SK-N-SH (cell line): ENCODE measurements around the gene RCBTB2. TPM values are rescaled to one million over a fixed set of nuclear protein-coding genes. Genes with fewer than 3 reads are reported as not detected.

Source experiments
- CTCF ChIA-PET: fragments of 300-600, 350-600 bp; formaldehyde crosslinking; extraction: SDS; loops from one replicate; lab custom pipeline; 2021; lab: Yijun Ruan, JAX
- POLR2A ChIA-PET: fragments of 350-600 bp; sonication (Branson Sonifier 250); formaldehyde crosslinking; extraction: SDS; loops from one replicate; lab custom pipeline; 2020; ENCODE audit warnings: antibody characterized with exemption, inconsistent platforms; lab: Yijun Ruan, JAX
- DNase-seq: peaks from one replicate; pipeline ENCODE4 v3.0.0; 2012
- H2AFZ ChIP-seq: fragments of 200-600 bp; sonication (generic); 2 replicates; pipeline ENCODE4 v1.8.1; 2016; ENCODE audit warnings: antibody characterized with exemption, mild to moderate bottlenecking, low read depth
- H3F3A ChIP-seq: fragments of 200-600 bp; sonication (generic); replicated peaks from 2 replicates; pipeline ENCODE3; 2016; ENCODE audit warnings: antibody characterized with exemption, mild to moderate bottlenecking; ENCODE audit not compliant: insufficient read depth
- H3K27ac ChIP-seq, 2 experiments: fragments of 200-500 bp in 1 of 2; fragments of 200-600 bp in 1 of 2; sonication (Bioruptor generic) in 1 of 2; sonication (generic), shearing (Covaris generic) in 1 of 2; 2 replicates each; pipeline versions ENCODE4 v1.5.1 to v1.6.1; 2014 to 2016; ENCODE audit warnings: low read depth in 2 of 2, inconsistent platforms in 1 of 2, low read length in 1 of 2, mild to moderate bottlenecking in 1 of 2, mixed read lengths in 1 of 2
- H3K27me3 ChIP-seq: fragments of 200-600 bp; sonication (generic), shearing (Covaris generic); 2 replicates; pipeline ENCODE4 v1.6.1; 2016; ENCODE audit warnings: mixed run types; ENCODE audit not compliant: insufficient read depth
- H3K36me3 ChIP-seq, 2 experiments: fragments of 200-500 bp in 1 of 2; fragments of 200-600 bp in 1 of 2; sonication (Bioruptor generic) in 1 of 2; sonication (generic) in 1 of 2; replicated peaks in 1 of 2; 2 replicates each; pipeline versions ENCODE3 to v1.5.1; 2014 to 2016; ENCODE audit warnings: low read length in 1 of 2, mild to moderate bottlenecking in 1 of 2; ENCODE audit not compliant: insufficient read depth in 2 of 2, control insufficient read depth in 1 of 2
- H3K4me1 ChIP-seq, 2 experiments: fragments of 200-500 bp in 1 of 2; fragments of 200-600 bp in 1 of 2; sonication (Bioruptor generic) in 1 of 2; sonication (generic), shearing (Covaris generic) in 1 of 2; 2 replicates each; pipeline versions ENCODE4 v1.5.1 to v1.6.1; 2014 to 2016; ENCODE audit warnings: low read depth in 1 of 2, low read length in 1 of 2, mixed run types in 1 of 2; ENCODE audit not compliant: insufficient read depth in 2 of 2, control insufficient read depth in 1 of 2
- H3K4me2 ChIP-seq: fragments of 200-600 bp; sonication (generic), shearing (Covaris generic); 2 replicates; pipeline ENCODE4 v1.6.1; 2017; ENCODE audit warnings: mixed run types
- H3K4me3 ChIP-seq, 2 experiments: fragments of 200-500 bp in 1 of 2; fragments of 200-600 bp in 1 of 2; sonication (Bioruptor generic) in 1 of 2; sonication (generic), shearing (Covaris generic) in 1 of 2; 2 replicates each; pipeline versions ENCODE4 v1.5.1 to v1.8.1; 2014 to 2016; ENCODE audit warnings: low read depth in 2 of 2, inconsistent platforms in 1 of 2, low read length in 1 of 2, mild to moderate bottlenecking in 1 of 2, mixed read lengths in 1 of 2, moderate library complexity in 1 of 2
- H3K79me2 ChIP-seq: fragments of 200-600 bp; sonication (generic); 2 replicates; pipeline ENCODE4 v1.8.1; 2017; ENCODE audit warnings: mild to moderate bottlenecking; ENCODE audit not compliant: insufficient read depth
- H3K9ac ChIP-seq: fragments of 200-600 bp; sonication (generic); 2 replicates; pipeline ENCODE4 v1.6.1; 2017; ENCODE audit warnings: mixed run types
- H3K9me2 ChIP-seq: fragments of 200-600 bp; sonication (generic); 2 replicates; pipeline ENCODE4 v1.6.1; 2017; ENCODE audit warnings: mixed run types
- H3K9me3 ChIP-seq: fragments of 200-600 bp; sonication (generic); 2 replicates; pipeline ENCODE4 v1.6.1; 2017; ENCODE audit warnings: mixed run types, mild to moderate bottlenecking, moderate library complexity
- H4K20me1 ChIP-seq: fragments of 200-600 bp; sonication (generic); 2 replicates; pipeline ENCODE4 v1.6.1; 2017; ENCODE audit warnings: mild to moderate bottlenecking, mixed run types; ENCODE audit not compliant: insufficient read depth
- FOSL2 ChIP-seq: IDR thresholded peaks from 2 replicates; pipeline ENCODE4 v1.4.0; 2012; ENCODE audit warnings: low read depth, mild to moderate bottlenecking, moderate library complexity, borderline replicate concordance
- GABPA ChIP-seq: IDR thresholded peaks from 2 replicates; pipeline ENCODE4 v1.4.0; 2012; ENCODE audit warnings: low read depth, mild to moderate bottlenecking
- GATA2 ChIP-seq: sonication (generic); formaldehyde crosslinking; IDR thresholded peaks from 2 replicates; pipeline ENCODE4 v1.5.0; 2020; ENCODE audit warnings: mild to moderate bottlenecking, missing genetic modification reagents
- IRF3 ChIP-seq: fragments of 150-350 bp; IDR thresholded peaks from 2 replicates; pipeline ENCODE4 v1.6.1; 2016; ENCODE audit warnings: mild to moderate bottlenecking, low read depth, low read length
- JUND ChIP-seq: IDR thresholded peaks from 2 replicates; pipeline ENCODE4 v1.4.0; 2012
- MAX ChIP-seq: IDR thresholded peaks from 2 replicates; pipeline ENCODE4 v1.4.0; 2012; ENCODE audit warnings: low read depth
- MXI1 ChIP-seq: IDR thresholded peaks from 2 replicates; pipeline ENCODE4 v1.6.1; 2012; ENCODE audit warnings: mild to moderate bottlenecking, low read depth, low read length, improper control_type of control experiment
- RCOR1 ChIP-seq: fragments of 150-350 bp; IDR thresholded peaks from 2 replicates; pipeline ENCODE4 v1.6.1; 2017; ENCODE audit warnings: antibody characterized with exemption, low read length
- REST ChIP-seq: IDR thresholded peaks from 2 replicates; pipeline ENCODE4 v1.6.1; 2012; ENCODE audit warnings: mild to moderate bottlenecking, low read depth, low read length, moderate library complexity
- RFX5 ChIP-seq: IDR thresholded peaks from 2 replicates; pipeline ENCODE4 v1.6.1; 2012; ENCODE audit warnings: mild to moderate bottlenecking, improper control_type of control experiment, low read length
- TEAD4 ChIP-seq: IDR thresholded peaks from 2 replicates; pipeline ENCODE4 v1.4.0; 2012; ENCODE audit warnings: mild to moderate bottlenecking, borderline replicate concordance; ENCODE audit not compliant: insufficient read depth
- USF1 ChIP-seq: IDR thresholded peaks from 2 replicates; pipeline ENCODE4 v1.4.0; 2012; ENCODE audit warnings: low read depth, borderline replicate concordance
- USF2 ChIP-seq: fragments of 150-350 bp; IDR thresholded peaks from 2 replicates; pipeline ENCODE4 v1.6.1; 2017; ENCODE audit warnings: antibody characterized with exemption, low read length, low read depth, borderline replicate concordance
- YY1 ChIP-seq: IDR thresholded peaks from 2 replicates; pipeline ENCODE4 v1.4.0; 2012; ENCODE audit warnings: low read depth, mild to moderate bottlenecking
- WGBS: methylation state at CpG from one replicate; pipeline ENCODE4 v1.1.6; 2017; ENCODE audit warnings: low lambda C conversion rate; 5-methylcytosine and 5-hydroxymethylcytosine counted together
- polyA plus RNA-seq, 3 experiments: library from polyadenylated mRNA; depleted of rRNA; stranded (reverse); fragments of >200 nt; gene quantifications; 2 replicates each; pipeline ENCODE4 v1.2.3, GENCODE V29; 2012

Gene RCBTB2
- polyA plus RNA-seq, 1 of the 3 experiments (the other 2 are of a cell fraction), result 2.8 TPM

GRCh38 chr13:48535766-48536165 lies 2.9 kb upstream of the RCBTB2 start (continued):
- TF ChIP-seq USF1 (no peak), FOSL2 (no peak), GABPA (no peak)
- TF ChIP-seq, all 33 proteins: peak for 0

GRCh38 chr13:48534911-48535501 lies 2.1 kb upstream of the RCBTB2 start:
- no peak for DNase-seq

More at GRCh38 chr13:48534911-48535501, 2.1 kb upstream of the RCBTB2 start:
- no peak overlapping the region for H2AFZ ChIP-seq
- no peaks in the 10 kb centered on the region for H3K27me3 ChIP-seq
- no peaks in the 10 kb centered on the region for H4K20me1 ChIP-seq
- POLR2A ChIA-PET, result no interaction called here
- no peak overlapping the region for H3K4me2 ChIP-seq
- H3K79me2 ChIP-seq, result no peaks in the 10 kb centered on the region
- no peaks in the 10 kb centered on the region for H3K9me3 ChIP-seq
- no peaks in the 10 kb centered on the region for H3K36me3 ChIP-seq
- no peak overlapping the region for H3K27ac ChIP-seq
- TF ChIP-seq USF2 (no peak), JUND (no peak), REST (no peak), TEAD4 (no peak), FOSL2 (no peak), YY1 (no peak), USF1 (no peak), IRF3 (no peak), MXI1 (no peak), RCOR1 (no peak), GATA2 (CRISPR knock-in tag) (no peak), RFX5 (no peak), MAX (no peak)
- no peaks in the 10 kb centered on the region for H3F3A ChIP-seq
- peaks cover 0 to 13% of the 10 kb centered on the region in 2 experiments; a peak in 2 of 4 replicates for H3K4me1 ChIP-seq
- H3K4me3 ChIP-seq, result no peak overlapping the region
- H3K9ac ChIP-seq, result no peak overlapping the region
- WGBS, result 96% methylated on average over 5 of the region's 5 CpGs
- no peaks in the 10 kb centered on the region for H3K9me2 ChIP-seq
- CTCF ChIA-PET, result interaction anchor here (0.6 to 1.6 kb wide), 2 partner anchors 11 to 381 kb away, joined by 3 to 5 read pairs; no protein-coding TSS in a partner anchor
